ENCODE results near the gene CYP4F22.
"Not testable (repeated sequence)": the region's sequence is repeated elsewhere in the genome, so short reads cannot be mapped to it uniquely, and the experiment has no call there.

CYP4F22 gene

DNA sequence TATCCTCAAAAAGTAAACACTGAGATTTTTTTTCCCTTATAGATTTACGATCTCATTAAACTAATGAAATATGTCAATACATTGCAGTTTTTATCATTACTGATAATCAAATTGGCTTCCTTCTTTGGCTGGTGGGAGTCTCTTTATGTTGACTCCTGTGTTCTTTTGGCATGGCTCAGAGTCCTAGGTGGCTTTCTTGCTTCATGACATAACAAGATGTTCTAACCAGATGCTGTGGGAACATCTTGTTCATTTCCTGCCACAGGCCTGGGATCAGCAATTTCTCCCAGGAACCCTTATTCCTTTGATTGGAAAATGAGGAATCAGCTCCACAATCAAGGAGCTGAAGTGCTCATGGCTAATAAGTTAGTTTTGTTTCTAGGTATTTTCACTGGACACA, 13.2 kb upstream of the CYP4F22 start:
- DNase-seq, result no peak

DNA sequence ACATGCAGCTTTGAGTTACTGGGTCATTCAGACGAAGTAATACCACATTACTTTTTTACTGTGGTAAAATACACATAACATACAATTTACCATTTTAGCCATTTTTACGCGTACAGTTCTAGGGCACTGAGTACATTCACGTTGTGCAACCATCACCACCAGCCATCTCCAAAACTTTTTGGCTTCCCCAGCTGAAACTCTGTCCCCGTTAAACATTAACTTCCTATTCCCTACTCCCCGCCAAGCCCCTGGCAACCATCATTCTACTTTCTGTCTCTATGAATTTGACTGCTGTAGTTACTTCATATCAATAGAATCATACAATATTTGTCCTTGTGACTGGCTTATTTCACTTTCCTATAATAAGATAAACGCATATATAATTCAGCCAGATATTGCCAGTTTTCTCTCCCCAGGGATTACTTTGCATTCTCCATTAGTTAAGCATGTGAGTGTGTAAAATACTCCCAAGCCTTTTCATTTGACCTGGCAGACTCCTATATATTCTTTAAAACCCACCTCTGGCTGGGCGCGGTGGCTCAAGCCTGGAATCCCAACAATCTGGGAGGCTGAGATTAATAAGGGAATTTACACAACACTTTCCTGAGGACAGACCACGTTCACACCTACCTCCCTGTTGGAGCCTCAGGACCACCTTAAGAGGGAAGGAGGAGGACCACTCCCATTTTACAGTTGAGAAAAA, 10.0 kb upstream of the CYP4F22 start:
- no peak for DNase-seq

DNA sequence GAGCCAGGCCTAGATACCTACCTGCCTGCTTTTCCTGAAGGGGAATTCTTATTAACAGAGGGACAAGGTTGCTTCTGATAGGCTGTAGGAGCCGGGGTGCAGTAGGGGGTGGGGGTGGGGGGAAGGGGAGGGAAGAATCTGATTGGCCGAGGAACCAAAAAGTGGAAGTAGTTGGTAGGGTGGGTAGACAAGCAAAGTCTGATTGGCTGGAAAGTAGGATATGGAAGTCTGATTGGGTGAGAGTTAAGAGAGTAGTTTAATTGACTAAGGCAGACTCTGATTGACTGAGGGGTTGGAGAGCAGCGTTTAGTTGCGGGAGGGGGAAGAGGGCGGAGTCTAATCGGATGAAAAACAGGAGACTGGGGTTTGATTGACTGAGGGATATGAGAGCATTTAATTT, 9.4 kb upstream of the CYP4F22 start:
- DNase-seq, result no peak

DNA sequence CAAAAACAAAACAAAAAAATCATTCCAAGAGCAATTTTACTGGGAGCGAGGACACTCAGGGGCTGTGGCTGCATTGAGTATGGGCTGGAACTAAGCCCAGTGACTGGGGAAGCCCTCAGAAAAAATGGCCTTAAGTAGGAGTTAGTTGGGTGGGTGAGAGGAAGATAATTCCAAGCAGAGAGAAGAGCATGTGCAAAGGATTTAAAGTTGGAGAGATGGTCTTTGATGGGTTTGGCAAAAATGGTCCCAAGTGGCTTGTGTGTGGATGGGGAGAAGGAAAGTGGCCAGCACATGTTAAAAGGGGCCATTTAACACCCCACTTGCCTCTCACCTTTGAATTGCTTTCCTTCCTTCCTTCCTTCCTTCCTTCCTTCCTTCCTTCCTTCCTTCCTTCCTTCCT, 6.7 kb upstream of the CYP4F22 start:
- no peak for DNase-seq

DNA sequence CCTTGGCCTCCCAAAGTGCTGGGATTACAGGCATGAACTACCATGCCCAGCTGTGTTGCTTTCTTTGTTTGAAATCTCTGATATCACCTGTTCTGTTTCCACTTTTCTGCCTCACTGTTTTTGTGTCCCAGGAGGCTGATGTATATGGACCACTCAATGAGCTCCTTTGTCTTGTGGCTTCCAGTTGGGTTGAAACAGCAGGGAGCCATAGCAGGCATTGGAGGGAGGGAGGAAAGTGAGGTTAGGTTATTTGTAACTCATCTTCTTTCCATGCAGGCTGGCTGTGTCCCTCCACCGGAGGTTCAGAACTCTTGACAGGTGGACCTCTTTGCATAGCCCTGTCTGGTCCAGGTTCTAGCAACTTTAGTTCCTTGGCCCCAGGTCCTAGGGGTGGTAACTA, 6.1 kb upstream of the CYP4F22 start:
- no peak for DNase-seq

DNA sequence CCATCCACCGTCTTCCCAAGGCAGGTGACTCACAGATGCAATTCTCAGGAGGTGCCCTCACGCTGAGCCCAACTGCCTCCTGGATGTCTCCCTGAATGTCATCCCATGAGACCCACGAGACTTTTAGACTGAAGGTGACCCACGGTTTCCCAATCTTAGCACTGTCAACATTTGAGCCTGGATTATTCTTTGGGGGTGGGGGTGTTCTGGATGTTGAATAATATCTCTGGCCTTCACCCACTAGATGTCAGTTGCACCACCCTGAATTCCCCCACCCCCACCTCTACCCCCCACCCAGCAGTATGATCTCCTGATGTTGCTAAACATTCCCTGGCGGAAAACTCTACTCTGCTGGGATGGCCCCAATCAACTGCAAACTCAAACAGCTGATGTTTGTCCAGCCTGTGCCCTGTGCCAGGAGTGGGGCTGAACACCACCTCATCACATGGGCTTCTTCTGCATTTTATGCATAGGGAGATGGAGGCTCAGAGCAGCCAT, 2.2 kb upstream of the CYP4F22 start:
- DNase-seq, result no peak

DNA sequence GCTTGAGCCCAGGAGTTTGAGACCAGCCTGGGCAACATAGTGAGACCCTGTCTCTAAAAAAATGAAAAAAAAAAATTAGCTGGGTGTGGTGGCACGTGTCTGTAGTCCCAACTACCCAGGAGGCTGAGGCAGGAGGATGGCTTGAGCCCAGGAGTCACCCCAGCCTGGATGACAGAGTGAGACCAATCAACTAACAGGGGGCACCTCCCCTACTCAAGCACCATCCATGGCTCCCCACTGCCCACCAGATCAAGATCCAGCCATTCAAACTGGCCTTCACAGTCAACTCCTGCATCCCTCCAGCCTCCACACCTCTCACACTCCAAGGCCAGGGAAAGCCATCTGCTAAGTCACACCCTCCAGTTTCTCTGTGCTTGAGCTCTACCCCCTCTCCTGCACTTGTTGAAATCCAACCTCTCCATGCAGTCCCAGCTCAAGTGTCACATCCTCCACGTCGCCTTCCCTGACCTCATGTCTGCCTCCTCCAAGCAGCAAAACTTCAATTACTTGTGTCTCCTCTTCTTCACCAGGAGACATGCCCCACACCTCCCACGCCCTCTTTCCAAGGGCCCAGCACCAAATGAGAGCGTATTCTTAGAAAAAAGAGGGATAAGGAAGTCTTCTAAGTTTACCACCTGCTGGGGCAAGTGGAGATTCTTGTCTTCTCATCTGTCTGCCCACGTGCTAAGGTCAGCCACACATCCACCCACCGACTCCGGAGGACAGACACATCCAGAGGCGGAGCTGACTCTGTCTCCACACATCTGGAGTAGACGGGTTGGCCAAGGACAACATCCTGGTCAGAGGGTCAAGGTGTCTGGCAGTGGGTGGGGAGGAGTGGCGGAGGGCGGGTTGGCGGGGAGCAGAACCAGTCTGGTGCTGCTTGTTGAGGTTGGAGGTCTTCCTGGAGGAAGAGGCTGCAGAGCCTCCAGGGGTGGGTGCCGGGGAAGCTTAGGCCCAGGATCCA, 974 bp upstream of the CYP4F22 start:
- no peak for DNase-seq

DNA sequence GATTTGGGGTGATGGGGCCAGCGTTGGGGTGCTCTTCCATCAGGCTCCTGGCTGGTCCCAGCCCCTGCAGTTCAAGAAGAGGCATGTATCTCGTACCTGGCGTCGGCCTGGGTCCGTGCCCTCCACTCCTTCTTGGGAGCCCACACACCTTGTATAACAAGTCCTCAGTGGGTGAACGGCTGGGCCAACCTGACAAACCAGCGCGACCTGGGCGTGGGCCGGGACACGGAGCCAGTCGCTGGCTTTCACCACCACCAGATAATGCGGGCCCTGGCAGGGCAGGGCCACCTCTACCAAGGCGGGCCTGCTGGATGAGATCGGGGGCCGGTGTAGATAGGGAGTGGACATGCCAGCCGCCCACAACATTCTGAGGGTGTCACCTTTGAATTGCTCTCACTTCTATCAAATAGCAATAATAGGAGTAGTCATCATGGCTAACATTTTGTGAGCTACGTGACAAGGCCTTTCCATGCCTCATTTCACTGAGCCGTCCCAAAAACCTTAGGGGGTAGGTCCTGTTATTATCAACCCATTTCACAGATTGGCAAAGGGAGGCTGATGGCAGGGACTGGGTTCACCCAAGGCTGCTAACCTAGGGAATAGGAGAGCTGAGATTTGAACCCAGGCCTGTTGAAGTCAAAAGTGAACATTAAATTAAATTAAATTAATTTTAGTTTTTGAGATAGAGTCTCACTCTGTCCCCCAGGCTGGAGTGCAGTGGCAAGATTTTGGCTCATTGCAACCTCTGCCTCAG, 3.5 kb downstream of the CYP4F22 start:
- DNase-seq, result no peak

DNA sequence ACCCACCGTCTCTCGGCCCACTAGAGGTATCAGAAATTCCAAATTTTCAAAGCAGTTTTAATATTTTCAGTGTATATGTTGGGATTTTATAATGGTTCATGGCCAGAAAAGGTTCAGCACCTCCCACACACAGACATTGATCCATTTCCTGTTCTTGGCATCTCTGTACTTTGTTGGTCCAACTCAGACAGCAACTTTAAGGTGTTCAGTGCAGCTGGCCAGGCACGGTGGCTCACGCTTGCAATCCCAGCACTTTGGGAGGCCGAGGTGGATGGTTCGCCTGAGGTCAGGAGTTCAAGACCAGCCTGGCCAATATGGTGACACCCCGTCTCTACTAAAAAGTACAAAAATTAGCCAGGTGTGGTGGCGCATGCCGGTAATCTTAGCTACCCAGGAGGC, 6.9 kb downstream of the CYP4F22 start:
- not testable (repeated sequence) for DNase-seq

DNA sequence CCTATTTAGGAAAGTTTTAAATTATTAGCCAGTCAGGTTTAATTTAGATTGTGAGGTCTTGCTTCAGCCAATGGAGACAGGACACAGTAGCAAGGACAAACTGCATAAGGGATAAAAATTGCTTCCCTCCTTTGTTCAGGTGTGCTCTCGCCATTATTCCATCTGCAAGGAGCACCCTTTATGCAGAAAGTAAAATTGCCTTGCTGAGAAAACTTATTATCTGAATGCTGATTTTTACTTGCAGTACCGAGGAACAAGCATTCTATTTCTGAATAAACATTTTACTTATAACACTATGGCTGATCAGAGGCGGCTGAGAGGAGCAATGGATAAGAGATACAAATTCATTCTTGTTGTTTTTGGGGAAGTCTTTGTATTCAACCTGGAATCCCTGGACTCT, 8.0 kb downstream of the CYP4F22 start:
- DNase-seq, result no peak

DNA sequence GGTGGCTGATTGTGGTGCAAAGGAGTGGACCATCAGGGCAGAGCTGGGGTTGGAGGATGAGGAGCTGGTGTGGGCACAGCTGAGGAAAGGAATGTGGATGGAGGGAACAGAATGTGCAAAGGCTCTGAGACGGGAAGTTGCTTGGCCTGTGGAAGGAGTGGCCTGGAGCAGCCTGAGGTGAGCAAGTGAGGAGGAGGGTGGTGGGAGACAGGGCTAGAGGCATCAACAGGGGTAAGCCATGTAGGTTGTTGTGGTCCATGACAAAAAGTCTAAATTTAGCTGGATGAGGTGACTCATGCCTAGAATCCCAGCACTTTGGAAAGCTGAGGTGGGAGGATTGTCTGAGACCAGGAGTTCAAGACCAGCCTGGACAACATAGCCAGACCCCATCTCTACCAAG, 9.5 kb downstream of the CYP4F22 start:
- DNase-seq, result no peak

DNA sequence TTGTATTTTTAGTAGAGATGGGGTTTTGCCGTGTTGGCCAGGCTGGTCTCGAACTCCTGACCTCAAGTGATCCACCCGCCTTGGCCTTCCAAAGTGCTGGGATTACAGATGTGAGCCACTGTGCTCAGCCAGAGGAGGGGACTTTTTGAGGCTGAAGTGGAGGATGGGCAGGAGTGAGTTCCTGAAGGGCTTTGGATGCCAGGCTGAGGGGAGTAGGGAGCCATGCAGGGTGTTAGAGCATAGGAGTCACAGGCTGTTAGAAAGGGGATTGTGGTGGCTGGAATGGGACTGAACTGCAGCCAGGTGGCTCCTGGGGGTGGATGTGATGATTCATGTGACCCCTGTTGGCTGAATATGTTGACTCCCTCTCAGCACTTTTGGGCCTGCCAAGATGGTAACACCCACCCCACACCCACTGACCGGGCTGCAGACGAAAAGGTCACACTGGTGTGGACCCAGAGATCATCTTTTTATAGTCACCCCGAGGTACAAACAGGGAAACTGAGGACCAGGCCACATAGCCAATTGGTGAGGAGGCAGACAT, 11.2 kb downstream of the CYP4F22 start:
- DNase-seq, result no peak

DNA sequence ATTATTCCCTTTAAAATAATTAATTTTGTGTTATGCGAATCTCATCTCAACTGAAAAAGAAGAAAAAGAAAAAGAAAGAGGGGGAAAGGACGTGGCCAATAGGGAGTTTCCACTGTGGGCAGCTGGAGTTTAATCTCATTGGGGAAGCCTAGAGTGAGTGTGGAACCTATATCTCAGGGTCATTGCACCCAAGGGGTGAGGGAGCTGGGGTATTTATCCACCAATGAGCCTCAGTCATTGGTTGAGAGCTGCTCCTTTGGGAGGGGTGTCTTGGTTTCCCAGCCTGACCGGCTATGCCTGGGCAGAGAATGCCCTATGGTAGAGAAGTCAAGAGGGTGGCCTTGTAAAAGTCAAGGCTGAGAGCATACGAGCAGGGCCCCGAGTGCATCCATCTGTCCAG, 16.5 kb downstream of the CYP4F22 start:
- DNase-seq, result no peak

DNA sequence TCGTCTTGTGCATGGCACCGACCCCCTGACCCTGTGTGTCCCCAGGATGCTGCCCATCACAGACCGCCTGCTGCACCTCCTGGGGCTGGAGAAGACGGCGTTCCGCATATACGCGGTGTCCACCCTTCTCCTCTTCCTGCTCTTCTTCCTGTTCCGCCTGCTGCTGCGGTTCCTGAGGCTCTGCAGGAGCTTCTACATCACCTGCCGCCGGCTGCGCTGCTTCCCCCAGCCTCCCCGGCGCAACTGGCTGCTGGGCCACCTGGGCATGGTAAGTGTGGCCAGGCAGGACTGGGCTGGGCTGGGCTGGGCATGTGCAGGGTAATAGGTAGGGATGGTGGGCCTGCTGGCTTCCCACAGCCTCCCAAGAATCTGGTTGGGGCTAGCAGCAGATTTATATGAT, 17.0 kb downstream of the CYP4F22 start:
- no peak for DNase-seq

DNA sequence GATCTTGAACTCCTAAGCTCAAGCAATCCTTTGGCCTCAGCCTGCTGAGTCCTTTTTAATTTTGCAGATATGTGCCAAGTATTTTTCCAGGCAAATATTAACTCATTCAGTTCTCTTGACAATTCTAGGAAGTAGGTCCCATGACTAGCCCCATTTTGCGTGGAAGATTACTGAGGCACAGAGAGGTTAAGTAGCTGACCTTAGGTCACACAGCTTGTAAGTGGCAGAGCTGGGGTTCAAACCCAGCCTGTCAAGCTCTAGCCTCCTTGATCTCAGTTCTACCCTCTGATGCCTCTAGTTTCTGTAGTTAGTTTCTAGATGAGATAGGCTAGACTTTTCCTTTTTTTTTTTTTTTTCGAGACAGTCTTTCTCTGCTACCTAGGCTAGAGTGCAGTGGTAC, 18.1 kb downstream of the CYP4F22 start:
- no peak for DNase-seq

DNA sequence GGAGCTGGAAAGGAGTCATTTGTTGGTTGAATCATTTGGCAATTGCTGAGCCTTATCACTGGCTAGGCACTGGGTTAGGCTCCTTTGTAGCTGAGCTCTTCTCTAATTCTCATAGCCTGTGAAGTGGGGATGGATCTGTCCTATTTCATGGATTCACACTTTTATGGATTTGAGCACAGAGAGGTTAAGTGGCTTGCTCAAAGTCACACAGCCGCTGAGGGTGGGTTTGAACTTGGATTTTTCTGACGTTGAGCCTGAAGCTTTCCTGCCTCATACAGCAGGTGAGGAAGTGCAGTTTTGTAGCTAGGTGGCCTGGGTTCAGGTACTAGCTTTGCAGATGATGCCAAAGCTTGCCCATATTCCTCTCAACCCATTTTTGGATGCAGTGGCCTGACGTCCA, 19.4 kb downstream of the CYP4F22 start:
- no peak for DNase-seq

DNA sequence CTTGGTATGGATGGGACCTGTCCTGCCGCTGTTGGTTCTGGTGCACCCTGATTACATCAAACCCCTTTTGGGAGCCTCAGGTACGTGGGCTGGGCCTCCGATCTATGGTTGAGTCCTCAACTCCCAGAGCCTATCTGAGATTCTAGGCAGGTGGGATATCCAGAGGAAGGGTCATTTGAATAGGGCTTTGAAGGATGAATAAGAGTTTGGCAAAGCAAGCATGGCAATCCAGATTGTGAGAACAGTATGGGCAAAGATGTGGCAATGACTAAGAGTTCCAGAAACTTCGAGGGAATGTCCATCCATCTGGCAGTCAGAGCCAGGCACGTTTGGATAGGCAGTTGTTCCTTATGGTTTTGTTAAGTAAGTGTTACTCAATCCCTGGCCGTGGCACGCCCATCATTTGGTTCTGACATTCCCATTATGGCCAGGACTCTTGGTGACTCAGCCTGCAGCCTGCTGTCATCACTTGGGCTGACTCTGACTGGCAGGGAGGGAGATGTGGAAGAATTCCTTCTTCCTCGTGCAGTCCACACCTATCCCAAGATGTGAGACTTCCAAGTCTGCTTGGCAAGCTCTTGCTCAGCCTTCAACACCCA, 21.5 kb downstream of the CYP4F22 start:
- DNase-seq, result no peak

DNA sequence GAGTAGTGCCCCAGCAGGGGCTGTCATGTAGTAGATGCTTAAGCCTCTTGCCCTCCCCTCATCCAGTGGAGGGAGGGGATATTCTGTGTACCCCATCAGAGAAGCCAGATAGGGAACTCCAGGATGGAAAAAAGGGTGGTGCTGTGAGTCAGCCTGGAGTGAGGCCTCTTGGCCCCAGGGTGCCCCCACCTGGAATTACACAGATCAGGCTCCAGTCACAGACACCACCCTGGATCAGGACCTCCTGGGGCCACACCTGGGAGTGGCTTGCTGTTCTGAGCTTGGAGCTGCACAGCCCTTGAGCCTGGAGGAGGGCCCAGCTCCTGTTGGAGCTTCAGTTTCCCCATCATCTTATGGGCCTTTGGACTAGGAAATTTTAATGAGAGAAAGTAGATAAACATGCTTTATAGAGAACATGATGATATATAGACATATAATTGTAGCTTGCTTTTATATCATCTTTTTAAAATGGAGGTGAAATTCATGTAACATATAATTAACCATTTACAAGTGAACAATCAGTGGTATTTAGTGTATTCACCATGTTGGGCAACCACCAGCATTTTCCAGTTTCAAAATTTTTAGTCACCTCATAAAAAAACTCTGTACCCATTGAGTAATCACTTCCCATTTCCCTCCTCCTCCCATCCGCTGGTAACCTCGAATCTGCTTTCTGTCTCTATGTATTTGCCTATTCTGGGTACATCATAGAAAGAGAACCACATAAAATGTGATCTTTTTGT, 24.6 kb downstream of the CYP4F22 start:
- DNase-seq, result no peak

DNA sequence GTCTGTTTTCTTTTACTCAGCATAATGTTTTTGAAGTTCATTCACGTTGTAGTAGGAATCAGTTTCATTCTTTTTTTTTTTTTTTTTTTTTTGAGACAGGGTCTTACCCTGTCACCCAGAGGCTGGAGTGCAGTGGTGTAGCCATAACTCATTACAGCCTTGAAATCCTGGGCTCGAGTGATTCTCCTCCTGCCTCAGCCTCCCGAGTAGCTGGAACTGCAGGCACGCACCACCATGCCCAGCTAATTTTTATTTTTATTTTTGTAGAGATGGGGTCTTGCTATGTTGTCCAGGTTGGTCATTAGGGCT, 25.2 kb downstream of the CYP4F22 start:
- DNase-seq, result not testable (repeated sequence)

DNA sequence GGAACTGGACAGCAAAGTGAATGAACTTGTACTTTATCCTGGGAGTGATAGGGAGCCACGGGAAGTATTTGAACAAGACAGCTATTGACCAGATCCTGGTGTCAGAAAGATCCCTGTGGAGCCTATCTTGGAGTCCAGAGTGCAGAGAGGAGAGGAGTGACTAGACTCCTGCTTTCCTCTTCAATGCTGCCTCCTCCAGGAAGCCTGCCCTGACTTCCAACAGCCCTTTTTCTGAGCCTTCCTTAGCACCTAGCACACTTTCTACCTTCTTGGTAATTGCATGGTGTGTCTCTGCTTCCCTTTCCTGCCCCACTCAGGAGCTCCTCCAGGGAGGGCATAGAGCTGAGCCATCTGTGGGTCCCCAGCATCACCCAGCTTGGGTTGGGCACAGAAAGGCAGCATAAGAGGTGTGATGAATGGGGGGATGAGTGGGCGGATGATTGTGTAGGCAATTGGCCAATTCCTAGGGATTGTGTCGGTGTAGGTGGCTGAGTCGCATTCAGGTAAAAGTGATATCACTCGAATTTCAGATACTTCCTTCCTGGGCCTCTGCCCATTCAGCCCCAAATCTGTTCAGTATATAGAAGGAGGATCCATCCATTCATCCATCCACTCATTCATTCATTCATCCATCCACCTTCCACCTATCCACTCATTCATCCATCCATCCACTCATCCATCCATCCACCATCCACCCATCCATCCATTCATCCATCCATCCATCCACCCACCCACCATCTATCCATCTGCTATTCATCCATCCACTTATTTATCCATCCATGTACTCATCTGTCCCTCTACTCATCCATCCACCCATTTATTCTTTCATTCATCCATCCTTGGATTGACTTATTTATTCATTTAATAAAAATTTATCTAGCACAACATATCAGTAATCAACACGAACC, 26.9 kb downstream of the CYP4F22 start:
- DNase-seq, result no peak

DNA sequence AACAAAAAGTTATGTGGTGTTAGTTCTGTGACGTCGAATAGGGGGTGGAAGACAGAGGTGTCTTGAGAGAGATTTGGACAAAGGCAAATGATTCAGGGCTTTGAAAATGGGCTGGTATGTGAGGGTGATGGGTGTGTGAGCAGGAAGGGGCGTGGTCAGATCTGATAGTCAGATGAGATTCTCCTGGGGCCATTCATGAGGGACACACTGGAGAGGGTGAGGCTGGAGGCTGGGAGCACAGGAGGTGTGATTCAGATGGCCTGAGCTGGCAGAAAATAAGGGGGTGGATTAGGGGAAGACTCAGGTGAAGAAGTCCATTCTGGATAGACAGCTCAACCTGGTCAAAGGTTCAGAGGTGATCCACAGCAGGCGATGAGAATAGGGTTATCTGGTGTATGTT, 28.0 kb downstream of the CYP4F22 start:
- DNase-seq, result no peak
